ENCODE data around the gene ORM1.

ORM1 gene

GRCh38 chr9:114367772-114368569, 45.1 kb downstream of the ORM1 start:
- Mint-ChIP-seq H3K36me3 (peaks cover 21% of the 10 kb centered on the region), H3K27me3 (no peaks in the 10 kb centered on the region), H3K27ac (peak overlapping the region; percentile 71), H3K9me3 (no peaks in the 10 kb centered on the region), H3K4me1 (peaks cover 86% of the 10 kb centered on the region), H3K4me3 (peak overlapping the region; percentile 30)

- Mint-ChIP-seq H3K27ac (peak overlapping the region; percentile 13), H3K27me3 (no peaks in the 10 kb centered on the region), H3K4me3 (no peak overlapping the region), H3K4me1 (peaks cover 86% of the 10 kb centered on the region), H3K9me3 (no peaks in the 10 kb centered on the region), H3K36me3 (peaks cover 14% of the 10 kb centered on the region)
Observed at GRCh38 chr9:114369216-114370130, 46.6 kb downstream of the ORM1 start.

GRCh38 chr9:114370251-114370967, 47.5 kb downstream of the ORM1 start:
- peak overlapping the region; percentile 94 for H3K27ac Mint-ChIP-seq
- H3K27me3 Mint-ChIP-seq: no peaks in the 10 kb centered on the region
- H3K36me3 Mint-ChIP-seq: peaks cover 15% of the 10 kb centered on the region
- H3K9me3 Mint-ChIP-seq: no peaks in the 10 kb centered on the region
- H3K4me3 Mint-ChIP-seq: no peak overlapping the region
- peaks cover 87% of the 10 kb centered on the region for H3K4me1 Mint-ChIP-seq

GRCh38 chr9:114370968-114371320, 48.0 kb downstream of the ORM1 start:
- H3K9me3 Mint-ChIP-seq: no peaks in the 10 kb centered on the region
- no peaks in the 10 kb centered on the region for H3K27me3 Mint-ChIP-seq
- H3K36me3 Mint-ChIP-seq: peaks cover 16% of the 10 kb centered on the region
- peak overlapping the region; percentile 94 for H3K27ac Mint-ChIP-seq
- no peak overlapping the region for H3K4me3 Mint-ChIP-seq
- peaks cover 86% of the 10 kb centered on the region for H3K4me1 Mint-ChIP-seq

GRCh38 chr9:114371343-114371944, 48.5 kb downstream of the ORM1 start:
- peaks cover 84% of the 10 kb centered on the region for H3K4me1 Mint-ChIP-seq
- no peaks in the 10 kb centered on the region for H3K27me3 Mint-ChIP-seq
- peak overlapping the region; percentile 94 for H3K27ac Mint-ChIP-seq
- H3K36me3 Mint-ChIP-seq: peaks cover 15% of the 10 kb centered on the region
- H3K9me3 Mint-ChIP-seq: no peaks in the 10 kb centered on the region
- peak overlapping the region; percentile 79 for H3K4me3 Mint-ChIP-seq

GRCh38 chr9:114371973-114372917, 49.3 kb downstream of the ORM1 start:
- H3K27me3 Mint-ChIP-seq: no peaks in the 10 kb centered on the region
- H3K4me3 Mint-ChIP-seq: peak overlapping the region; percentile 79
- H3K36me3 Mint-ChIP-seq: peaks cover 19% of the 10 kb centered on the region
- peaks cover 84% of the 10 kb centered on the region for H3K4me1 Mint-ChIP-seq
- H3K9me3 Mint-ChIP-seq: no peaks in the 10 kb centered on the region
- peak overlapping the region; percentile 94 for H3K27ac Mint-ChIP-seq

GRCh38 chr9:114372921-114373448, 50.1 kb downstream of the ORM1 start:
- Mint-ChIP-seq H3K4me3 (peak overlapping the region; percentile 59), H3K36me3 (peaks cover 22% of the 10 kb centered on the region), H3K9me3 (no peaks in the 10 kb centered on the region)

GRCh38 chr9:114373960-114374730, 51.2 kb downstream of the ORM1 start:
- H3K27me3 Mint-ChIP-seq: no peaks in the 10 kb centered on the region
- peaks cover 88% of the 10 kb centered on the region for H3K4me1 Mint-ChIP-seq
- no peaks in the 10 kb centered on the region for H3K9me3 Mint-ChIP-seq
- peaks cover 22% of the 10 kb centered on the region for H3K36me3 Mint-ChIP-seq
- peak overlapping the region; percentile 56 for H3K4me3 Mint-ChIP-seq
- peak overlapping the region; percentile 88 for H3K27ac Mint-ChIP-seq

More at GRCh38 chr9:114372921-114373448, 50.1 kb downstream of the ORM1 start:
- H3K4me1 Mint-ChIP-seq: peaks cover 83% of the 10 kb centered on the region
- H3K27ac Mint-ChIP-seq: peak overlapping the region; percentile 94
- no peaks in the 10 kb centered on the region for H3K27me3 Mint-ChIP-seq

- peaks cover 89% of the 10 kb centered on the region for H3K4me1 Mint-ChIP-seq
- H3K27ac Mint-ChIP-seq: peak overlapping the region; percentile 88
- no peaks in the 10 kb centered on the region for H3K9me3 Mint-ChIP-seq
- peaks cover 19% of the 10 kb centered on the region for H3K36me3 Mint-ChIP-seq
- peak overlapping the region; percentile 24 for H3K4me3 Mint-ChIP-seq
- no peaks in the 10 kb centered on the region for H3K27me3 Mint-ChIP-seq
Observed at GRCh38 chr9:114374936-114375335, 52.0 kb downstream of the ORM1 start.

GRCh38 chr9:114375386-114376175, 52.7 kb downstream of the ORM1 start:
- Mint-ChIP-seq H3K9me3 (no peaks in the 10 kb centered on the region), H3K27me3 (no peaks in the 10 kb centered on the region), H3K4me1 (peaks cover 93% of the 10 kb centered on the region), H3K4me3 (peak overlapping the region; percentile 24), H3K27ac (peak overlapping the region; percentile 88), H3K36me3 (peaks cover 23% of the 10 kb centered on the region)

All from activated naive CD4-positive, alpha-beta T cell treated with anti-CD3 and anti-CD28 coated beads, Interleukin-2, amount 50 U/mL, for 24 hours (primary cell).